Measurements from ENCODE around the gene WDR70. TPM values are rescaled to one million over a fixed set of nuclear protein-coding genes. Genes with fewer than 3 reads are reported as not detected.

WDR70 gene
- total RNA-seq, 2 experiments from 2014 or later: 28.8 to 35.3 TPM

DNA sequence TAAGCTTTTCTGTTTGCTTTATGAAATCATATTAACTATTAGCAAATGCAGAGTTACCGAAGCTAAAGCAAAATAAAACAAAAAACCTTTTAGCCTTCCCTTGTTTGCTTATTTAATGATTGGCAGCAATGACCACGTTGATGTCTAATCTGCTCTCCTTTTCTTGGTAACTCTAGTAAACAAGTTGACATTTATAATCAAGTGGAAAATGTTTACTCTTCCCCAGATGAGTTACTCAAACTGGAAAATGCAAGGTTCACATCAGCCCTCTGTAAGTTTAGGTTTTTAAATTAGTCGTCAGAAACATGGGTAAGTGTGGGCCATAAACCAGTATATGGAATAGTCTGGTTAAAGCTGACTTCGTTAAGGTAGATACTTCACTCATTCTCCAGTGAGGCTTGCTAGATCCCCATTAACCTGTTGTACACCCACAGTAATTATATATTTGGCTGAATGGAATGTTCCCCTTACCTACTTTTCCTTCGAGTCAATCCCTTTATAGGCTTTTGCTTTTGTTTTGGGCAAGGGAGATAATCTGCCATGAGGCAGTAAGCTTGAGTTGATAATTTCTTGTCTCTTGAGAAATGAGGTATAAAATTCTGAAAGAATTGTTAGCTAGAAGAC is 359.9 kb downstream of the WDR70 start:
- no peak overlapping the region for H3K27ac Mint-ChIP-seq
- ATAC-seq: no peak
- CTCF ChIA-PET: interaction anchor here (1.2 to 4.9 kb wide), 3 partner anchors 10 to 36 kb away, joined by 3 to 34 read pairs (median 5); no protein-coding TSS in a partner anchor

GRCh38 chr5:37739817-37740261 is 360.7 kb downstream of the WDR70 start:
- H3K4me3 Mint-ChIP-seq: no peak overlapping the region
- ChIA-PET POLR2A (no interaction called here), CTCF (interaction anchor here (4.9 kb wide), 1 partner anchor 17 kb away, joined by 34 read pairs; no protein-coding TSS in a partner anchor)
- peaks cover 7% of the 10 kb centered on the region for H3K9me3 Mint-ChIP-seq (ENCODE audit: insufficient read depth)
- H3K4me1 Mint-ChIP-seq (ENCODE audit: low read depth): peaks cover 19% of the 10 kb centered on the region
- H3K27me3 Mint-ChIP-seq (ENCODE audit: low read depth): no peaks in the 10 kb centered on the region
- ATAC-seq: no peak
- peaks cover 34% of the 10 kb centered on the region for H3K36me3 Mint-ChIP-seq (ENCODE audit: low read depth)
- DNase-seq: no peak
- no peak overlapping the region for H3K27ac Mint-ChIP-seq

More for the DNA sequence above, 359.9 kb downstream of the WDR70 start:
- Mint-ChIP-seq H3K27me3 (ENCODE audit: low read depth) (no peaks in the 10 kb centered on the region), H3K4me1 (ENCODE audit: low read depth) (peaks cover 19% of the 10 kb centered on the region), H3K4me3 (no peak overlapping the region), H3K9me3 (ENCODE audit: insufficient read depth) (peaks cover 7% of the 10 kb centered on the region), H3K36me3 (ENCODE audit: low read depth) (peaks cover 31% of the 10 kb centered on the region)
- POLR2A ChIA-PET: no interaction called here
- DNase-seq: no peak

GRCh38 chr5:37740331-37741066 is 361.4 kb downstream of the WDR70 start:
- Mint-ChIP-seq H3K4me1 (ENCODE audit: low read depth) (peaks cover 19% of the 10 kb centered on the region), H3K4me3 (no peak overlapping the region), H3K9me3 (ENCODE audit: insufficient read depth) (peaks cover 7% of the 10 kb centered on the region), H3K27me3 (ENCODE audit: low read depth) (no peaks in the 10 kb centered on the region), H3K36me3 (ENCODE audit: low read depth) (peaks cover 34% of the 10 kb centered on the region), H3K27ac (no peak overlapping the region)
- ChIA-PET POLR2A (no interaction called here), CTCF (interaction anchor here (4.9 kb wide), 1 partner anchor 18 kb away, joined by 34 read pairs; no protein-coding TSS in a partner anchor)
- no peak for ATAC-seq
- DNase-seq: no peak

GRCh38 chr5:37742111-37742510 is 363.0 kb downstream of the WDR70 start:
- no peak for DNase-seq
- H3K4me1 Mint-ChIP-seq (ENCODE audit: low read depth): peaks cover 9% of the 10 kb centered on the region
- no peak overlapping the region for H3K27ac Mint-ChIP-seq
- H3K4me3 Mint-ChIP-seq: no peak overlapping the region
- H3K36me3 Mint-ChIP-seq (ENCODE audit: low read depth): peaks cover 34% of the 10 kb centered on the region
- ChIA-PET CTCF (no interaction called here), POLR2A (no interaction called here)
- H3K9me3 Mint-ChIP-seq (ENCODE audit: insufficient read depth): peaks cover 7% of the 10 kb centered on the region
- ATAC-seq: no peak
- no peaks in the 10 kb centered on the region for H3K27me3 Mint-ChIP-seq (ENCODE audit: low read depth)

GRCh38 chr5:37751227-37751626 is 372.1 kb downstream of the WDR70 start:
- H3K4me3 Mint-ChIP-seq: no peak overlapping the region
- peaks cover 4% of the 10 kb centered on the region for H3K9me3 Mint-ChIP-seq (ENCODE audit: insufficient read depth)
- ATAC-seq (no peak), DNase-seq (no peak)
- CTCF ChIA-PET: no interaction called here
- H3K27me3 Mint-ChIP-seq (ENCODE audit: low read depth): no peaks in the 10 kb centered on the region
- no peaks in the 10 kb centered on the region for H3K4me1 Mint-ChIP-seq (ENCODE audit: low read depth)
- H3K36me3 Mint-ChIP-seq (ENCODE audit: low read depth): peaks cover 5% of the 10 kb centered on the region
- H3K27ac Mint-ChIP-seq: no peak overlapping the region
- POLR2A ChIA-PET: no interaction called here

GRCh38 chr5:37754976-37755375 is 375.9 kb downstream of the WDR70 start:
- Mint-ChIP-seq H3K4me3 (no peak overlapping the region), H3K27me3 (ENCODE audit: low read depth) (no peaks in the 10 kb centered on the region), H3K9me3 (ENCODE audit: insufficient read depth) (no peaks in the 10 kb centered on the region), H3K4me1 (ENCODE audit: low read depth) (no peaks in the 10 kb centered on the region), H3K27ac (no peak overlapping the region), H3K36me3 (ENCODE audit: low read depth) (peaks cover 2% of the 10 kb centered on the region)
- DNase-seq: no peak
- ChIA-PET POLR2A (no interaction called here), CTCF (no interaction called here)
- ATAC-seq: no peak

DNA sequence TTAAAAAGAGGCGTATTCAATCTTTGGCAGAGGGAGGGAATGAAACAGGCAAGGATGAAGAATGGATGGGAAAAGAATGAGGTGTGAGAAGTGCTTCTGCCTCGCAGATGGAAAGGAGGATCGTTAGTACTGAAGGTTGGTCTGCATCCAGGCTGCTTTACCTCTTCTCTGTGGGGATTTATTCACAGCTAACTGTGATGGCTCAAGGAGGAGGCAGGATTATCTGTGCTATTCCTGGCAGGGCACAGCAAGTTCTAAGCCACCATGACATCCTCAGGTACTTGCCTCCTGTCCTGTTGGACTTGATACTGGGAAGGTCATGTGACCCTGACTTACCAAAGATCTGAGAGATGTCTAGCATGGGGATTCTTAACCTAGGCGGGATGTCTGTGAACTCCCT is 376.5 kb downstream of the WDR70 start:
- ChIA-PET POLR2A (no interaction called here), CTCF (no interaction called here)
- ATAC-seq (no peak), DNase-seq (no peak)
- no peak overlapping the region for H3K27ac Mint-ChIP-seq
- no peaks in the 10 kb centered on the region for H3K27me3 Mint-ChIP-seq (ENCODE audit: low read depth)
- peaks cover 2% of the 10 kb centered on the region for H3K36me3 Mint-ChIP-seq (ENCODE audit: low read depth)
- H3K4me3 Mint-ChIP-seq: no peak overlapping the region
- no peaks in the 10 kb centered on the region for H3K9me3 Mint-ChIP-seq (ENCODE audit: insufficient read depth)
- no peaks in the 10 kb centered on the region for H3K4me1 Mint-ChIP-seq (ENCODE audit: low read depth)

- Mint-ChIP-seq H3K27ac (no peak overlapping the region), H3K36me3 (ENCODE audit: low read depth) (peaks cover 2% of the 10 kb centered on the region), H3K4me1 (ENCODE audit: low read depth) (no peaks in the 10 kb centered on the region), H3K9me3 (ENCODE audit: insufficient read depth) (no peaks in the 10 kb centered on the region), H3K4me3 (no peak overlapping the region), H3K27me3 (ENCODE audit: low read depth) (no peaks in the 10 kb centered on the region)
- ChIA-PET CTCF (no interaction called here), POLR2A (no interaction called here)
- ATAC-seq (no peak), DNase-seq (no peak)
These were observed 377.1 kb downstream of the WDR70 start for GRCh38 chr5:37756248-37756647.

DNA sequence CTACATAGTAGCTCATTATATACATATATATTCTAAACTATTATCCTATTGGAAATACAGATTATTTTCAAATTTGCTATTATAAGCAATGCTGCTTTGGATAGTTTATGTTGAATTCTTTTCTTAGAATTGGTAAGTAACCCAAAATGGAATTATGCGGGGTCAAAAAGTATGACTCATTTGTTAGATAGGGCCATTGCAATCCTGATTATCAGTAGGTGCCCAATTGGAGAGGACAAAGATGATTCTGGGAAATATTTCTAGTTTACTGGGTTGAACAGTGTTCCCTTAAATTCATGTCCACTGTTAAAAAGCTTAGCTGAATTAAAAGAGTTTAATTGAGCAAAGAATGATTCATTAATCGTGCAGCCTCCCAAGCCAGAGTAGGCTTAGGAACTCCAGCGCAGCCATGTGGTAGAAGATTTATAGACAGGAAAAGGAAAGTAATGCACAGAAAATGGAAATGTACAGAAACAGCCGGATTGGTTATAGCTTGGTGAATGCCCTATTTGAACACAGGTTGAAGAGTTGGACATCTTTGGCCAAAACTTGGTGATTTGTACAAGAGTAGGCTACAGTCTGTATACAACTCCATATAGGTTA is 379.0 kb downstream of the WDR70 start:
- no peaks in the 10 kb centered on the region for H3K4me1 Mint-ChIP-seq (ENCODE audit: low read depth)
- no peak overlapping the region for H3K27ac Mint-ChIP-seq
- POLR2A ChIA-PET: no interaction called here
- H3K4me3 Mint-ChIP-seq: no peak overlapping the region
- DNase-seq (no peak), ATAC-seq (no peak)
- H3K9me3 Mint-ChIP-seq (ENCODE audit: insufficient read depth): no peaks in the 10 kb centered on the region
- H3K36me3 Mint-ChIP-seq (ENCODE audit: low read depth): peaks cover 2% of the 10 kb centered on the region
- CTCF ChIA-PET: interaction anchor here (1.1 to 1.5 kb wide), 2 partner anchors 113 to 345 kb away, joined by 3 to 6 read pairs; no protein-coding TSS in a partner anchor
- no peaks in the 10 kb centered on the region for H3K27me3 Mint-ChIP-seq (ENCODE audit: low read depth)

- ChIA-PET CTCF (no interaction called here), POLR2A (no interaction called here)
- H3K4me1 Mint-ChIP-seq (ENCODE audit: low read depth): no peaks in the 10 kb centered on the region
- H3K27ac Mint-ChIP-seq: no peak overlapping the region
- H3K9me3 Mint-ChIP-seq (ENCODE audit: insufficient read depth): no peaks in the 10 kb centered on the region
- DNase-seq (no peak), ATAC-seq (no peak)
- no peaks in the 10 kb centered on the region for H3K27me3 Mint-ChIP-seq (ENCODE audit: low read depth)
- H3K36me3 Mint-ChIP-seq (ENCODE audit: low read depth): no peaks in the 10 kb centered on the region
- H3K4me3 Mint-ChIP-seq: no peak overlapping the region
These were observed 388.1 kb downstream of the WDR70 start for GRCh38 chr5:37767251-37767650.

DNA sequence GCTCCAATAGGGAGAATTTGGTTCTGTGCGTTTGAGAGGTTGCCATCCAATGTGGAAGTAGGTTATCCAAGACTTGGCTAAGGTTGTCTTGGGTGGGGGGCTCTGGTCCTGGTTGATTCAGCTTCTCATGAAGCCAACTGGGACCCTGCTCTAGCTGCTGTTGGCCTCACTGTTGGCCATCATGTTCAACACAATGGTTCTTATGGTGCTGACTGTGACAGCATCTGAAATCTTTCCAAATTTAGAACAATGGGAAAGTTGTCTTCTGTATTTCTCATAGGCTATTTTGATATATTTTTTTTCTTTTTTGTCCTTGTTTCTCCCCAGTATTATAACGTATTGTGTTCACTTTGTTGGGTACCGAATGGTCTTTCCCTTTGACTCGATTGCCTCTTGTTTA is 388.8 kb downstream of the WDR70 start:
- no peak for ATAC-seq
- no peaks in the 10 kb centered on the region for H3K9me3 Mint-ChIP-seq (ENCODE audit: insufficient read depth)
- CTCF ChIA-PET: no interaction called here

GRCh38 chr5:37768371-37768770 is 389.3 kb downstream of the WDR70 start:
- Mint-ChIP-seq H3K36me3 (ENCODE audit: low read depth) (no peaks in the 10 kb centered on the region), H3K4me1 (ENCODE audit: low read depth) (no peaks in the 10 kb centered on the region), H3K4me3 (no peak overlapping the region), H3K27ac (no peak overlapping the region), H3K27me3 (ENCODE audit: low read depth) (no peaks in the 10 kb centered on the region), H3K9me3 (ENCODE audit: insufficient read depth) (no peaks in the 10 kb centered on the region)
- ChIA-PET POLR2A (no interaction called here), CTCF (no interaction called here)
- ATAC-seq (no peak), DNase-seq (no peak)

More for the DNA sequence above, 388.8 kb downstream of the WDR70 start:
- no peaks in the 10 kb centered on the region for H3K27me3 Mint-ChIP-seq (ENCODE audit: low read depth)
- H3K4me1 Mint-ChIP-seq (ENCODE audit: low read depth): no peaks in the 10 kb centered on the region
- DNase-seq: no peak
- H3K36me3 Mint-ChIP-seq (ENCODE audit: low read depth): no peaks in the 10 kb centered on the region
- POLR2A ChIA-PET: no interaction called here
- no peak overlapping the region for H3K4me3 Mint-ChIP-seq
- no peak overlapping the region for H3K27ac Mint-ChIP-seq
